Activated CD8-positive, alpha-beta memory T cell treated with anti-CD3 and anti-CD28 coated beads for 4 hours (primary cell): Measurements from ENCODE around the gene NR2C2.

Experiments
- DNase-seq, 2 donors: peaks; one replicate each; pipeline ENCODE4 v3.0.0-alpha.2; 2020; ENCODE audit warnings: low read depth in 2 of 2

Gene NR2C2

GRCh38 chr3:15063656-15064286 is 116.4 kb downstream of the NR2C2 start:
- DNase-seq, result no peak

- no peak for DNase-seq
Measured at GRCh38 chr3:15064299-15064834, 117.0 kb downstream of the NR2C2 start.

GRCh38 chr3:15064835-15065549 is 117.6 kb downstream of the NR2C2 start, which contains the start of gene MRPS25:
Gene MRPS25 (minus strand): TSS chr3:15065315. CDS start chr3:15065194, 121 bp downstream.
- DNase-seq, result peak; percentile 72 to 81

GRCh38 chr3:15065550-15066007 is 118.2 kb downstream of the NR2C2 start:
- no peak for DNase-seq

- DNase-seq, result no peak
Measured at GRCh38 chr3:15066467-15066866, 119.1 kb downstream of the NR2C2 start.

GRCh38 chr3:15069441-15069840 is 122.1 kb downstream of the NR2C2 start:
- DNase-seq, result no peak

GRCh38 chr3:15071699-15072098 is 124.3 kb downstream of the NR2C2 start:
- DNase-seq, result no peak

GRCh38 chr3:15074500-15074899 is 127.1 kb downstream of the NR2C2 start:
- no peak for DNase-seq

- DNase-seq, result no peak
Measured at GRCh38 chr3:15079091-15079490, 131.7 kb downstream of the NR2C2 start.

GRCh38 chr3:15081960-15082664 is 134.7 kb downstream of the NR2C2 start:
- no peak for DNase-seq

- DNase-seq, result no peak
Measured at GRCh38 chr3:15083252-15083651, 135.9 kb downstream of the NR2C2 start.

- DNase-seq, result no peak
Measured at GRCh38 chr3:15086263-15086662, 138.9 kb downstream of the NR2C2 start.

GRCh38 chr3:15086699-15087098 is 139.3 kb downstream of the NR2C2 start:
- DNase-seq, result no peak

- no peak for DNase-seq
Measured at GRCh38 chr3:15089201-15089600, 141.8 kb downstream of the NR2C2 start.

GRCh38 chr3:15091575-15091974 is 144.2 kb downstream of the NR2C2 start:
- DNase-seq, result no peak

GRCh38 chr3:15092686-15093085 is 145.3 kb downstream of the NR2C2 start:
- DNase-seq, result no peak

- DNase-seq, result no peak
Measured at GRCh38 chr3:15094187-15094875, 146.9 kb downstream of the NR2C2 start.

- no peak for DNase-seq
Measured at GRCh38 chr3:15096046-15096445, 148.7 kb downstream of the NR2C2 start.

GRCh38 chr3:15097891-15098290 is 150.5 kb downstream of the NR2C2 start:
- no peak for DNase-seq
